HUES48 (cell line): ENCODE data around the gene CDH11.

ENCODE experiments used
- H3K27ac ChIP-seq: one replicate; pipeline ENCODE4 v1.7.0; 2013; ENCODE audit warnings: low read depth, low read length, inconsistent platforms
- H3K27me3 ChIP-seq: 2 replicates; pipeline ENCODE4 v1.6.1; 2013; ENCODE audit warnings: mild to moderate bottlenecking, low read length; ENCODE audit not compliant: control insufficient read depth, insufficient read depth
- H3K36me3 ChIP-seq: 2 replicates; pipeline ENCODE4 v1.6.1; 2013; ENCODE audit warnings: low read length; ENCODE audit not compliant: control insufficient read depth, insufficient read depth
- H3K4me1 ChIP-seq: 2 replicates; pipeline ENCODE4 v1.6.1; 2013; ENCODE audit warnings: mild to moderate bottlenecking, low read length; ENCODE audit not compliant: control insufficient read depth, insufficient read depth
- H3K4me3 ChIP-seq: 2 replicates; pipeline ENCODE4 v1.5.1; 2013; ENCODE audit warnings: mild to moderate bottlenecking, low read depth, low read length
- H3K9ac ChIP-seq: 2 replicates; pipeline ENCODE4 v1.6.1; 2013; ENCODE audit warnings: mild to moderate bottlenecking, low read depth, low read length, moderate library complexity
- H3K9me3 ChIP-seq: 2 replicates; pipeline ENCODE4 v1.6.1; 2013; ENCODE audit warnings: low read length; ENCODE audit not compliant: control insufficient read depth, insufficient read depth

CDH11 gene

GRCh38 chr16:65124212-65124548 is 2.3 kb upstream of the CDH11 start:
- peaks cover 19% of the 10 kb centered on the region for H3K4me1 ChIP-seq
- no peak overlapping the region for H3K27ac ChIP-seq
- no peaks in the 10 kb centered on the region for H3K36me3 ChIP-seq
- H3K9ac ChIP-seq = no peak overlapping the region
- H3K4me3 ChIP-seq = peak overlapping the region; percentile 77; the same call in 1 of the 2 replicates
- peaks cover 70% of the 10 kb centered on the region for H3K27me3 ChIP-seq
- no peaks in the 10 kb centered on the region for H3K9me3 ChIP-seq

DNA sequence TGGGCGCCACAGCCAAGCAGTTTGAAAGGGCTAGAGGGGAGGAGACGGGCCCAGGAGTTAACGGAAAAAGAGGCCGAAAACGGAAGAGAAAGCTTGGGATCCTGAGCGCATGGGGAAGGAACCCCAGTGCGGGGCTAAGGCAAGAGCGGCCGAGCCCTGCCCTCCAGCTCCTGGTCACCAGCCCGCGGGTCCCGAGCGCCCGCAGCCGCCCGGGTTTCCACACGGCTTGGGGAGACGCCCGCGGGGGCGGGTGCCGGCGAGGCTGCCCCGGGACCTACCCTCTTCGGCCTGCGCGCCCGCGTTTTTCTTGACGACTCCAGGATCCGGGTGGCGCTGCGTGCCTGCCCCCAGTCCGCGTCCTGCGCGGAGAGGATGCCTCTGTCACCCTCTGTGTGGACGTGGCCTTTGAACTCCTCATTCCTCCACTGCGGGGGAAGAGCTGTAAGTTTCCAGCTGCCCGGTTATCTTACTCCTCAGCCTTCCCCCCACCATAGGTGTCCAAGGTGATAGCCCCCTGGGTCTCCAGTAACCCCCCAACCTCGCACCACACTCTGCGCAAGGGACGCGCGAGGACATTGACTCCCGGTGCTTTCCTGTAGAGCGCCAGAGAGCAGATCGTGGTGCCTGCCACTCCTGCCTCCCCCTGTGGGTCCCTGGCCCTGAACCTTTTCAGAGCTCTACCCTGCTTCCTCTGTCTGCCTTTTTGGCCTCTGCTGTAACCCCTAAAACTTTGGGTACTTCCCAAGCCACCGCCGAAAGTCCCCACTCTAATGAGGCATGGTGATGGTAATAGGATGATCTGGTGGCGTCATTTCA is 1.7 kb upstream of the CDH11 start:
- Histone ChIP-seq H3K9ac (no peak overlapping the region), H3K27me3 (peaks cover 75% of the 10 kb centered on the region), H3K4me3 (peak overlapping the region; percentile 77), H3K4me1 (peaks cover 23% of the 10 kb centered on the region), H3K36me3 (no peaks in the 10 kb centered on the region), H3K9me3 (no peaks in the 10 kb centered on the region), H3K27ac (no peak overlapping the region)

GRCh38 chr16:65122724-65123395 is 997 bp upstream of the CDH11 start:
- Histone ChIP-seq H3K9me3 (no peaks in the 10 kb centered on the region), H3K36me3 (no peaks in the 10 kb centered on the region), H3K4me3 (peak overlapping the region; percentile 77), H3K4me1 (peaks cover 24% of the 10 kb centered on the region), H3K27me3 (peaks cover 76% of the 10 kb centered on the region), H3K9ac (no peak overlapping the region; the same call in 1 of the 2 replicates), H3K27ac (no peak overlapping the region)

DNA sequence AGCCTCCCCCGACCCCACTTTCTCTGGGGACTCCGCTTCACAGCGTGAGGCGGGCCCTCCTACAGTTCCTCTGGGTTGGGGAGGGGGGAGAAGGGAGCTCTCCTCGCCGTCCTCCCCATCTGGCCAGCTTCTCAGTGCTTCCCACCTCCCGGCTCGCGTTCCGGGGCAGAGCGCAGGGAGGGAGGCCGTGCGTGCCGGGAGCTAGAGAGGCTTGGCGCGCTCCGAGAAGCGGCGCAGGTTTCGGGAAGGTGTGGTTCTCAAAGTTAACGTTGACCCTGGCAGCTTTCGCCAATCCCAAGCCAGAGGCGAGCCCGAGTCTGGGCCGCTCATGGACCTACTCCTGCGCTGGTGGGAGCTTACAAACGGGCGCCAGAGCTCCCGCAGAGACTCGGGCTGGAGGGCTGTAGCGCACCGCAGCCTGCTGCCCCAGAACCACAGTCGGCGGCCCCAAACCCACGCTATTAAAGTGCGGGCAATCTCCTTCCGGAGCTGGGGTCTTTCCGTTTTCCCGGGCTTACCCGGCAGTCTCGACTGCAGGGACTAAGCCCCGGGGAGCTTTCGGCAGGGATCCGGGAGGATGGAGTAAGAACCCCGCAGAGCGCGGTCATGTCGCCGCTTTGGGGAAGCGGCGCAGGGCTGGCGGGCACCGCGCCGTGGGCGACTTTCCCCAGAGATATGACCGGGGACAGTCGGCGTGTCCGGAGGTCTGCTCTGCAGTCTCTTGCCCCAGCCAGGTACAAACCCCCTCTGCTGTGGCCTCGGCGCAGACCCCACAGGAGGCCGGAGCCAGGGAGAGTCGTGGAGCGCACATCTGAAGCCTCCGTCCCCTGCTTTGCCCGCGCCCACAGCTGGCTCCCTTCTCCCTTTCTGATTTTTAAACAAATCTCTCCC is 787 bp downstream of the CDH11 start:
- Histone ChIP-seq H3K4me1 (peaks cover 35% of the 10 kb centered on the region), H3K36me3 (no peaks in the 10 kb centered on the region), H3K27me3 (peaks cover 74% of the 10 kb centered on the region), H3K9me3 (no peaks in the 10 kb centered on the region), H3K27ac (no peak overlapping the region), H3K9ac (0 out of 2 replicates have a peak overlapping the region, but pooled peaks have one; percentile 17), H3K4me3 (peak overlapping the region; percentile 77)

DNA sequence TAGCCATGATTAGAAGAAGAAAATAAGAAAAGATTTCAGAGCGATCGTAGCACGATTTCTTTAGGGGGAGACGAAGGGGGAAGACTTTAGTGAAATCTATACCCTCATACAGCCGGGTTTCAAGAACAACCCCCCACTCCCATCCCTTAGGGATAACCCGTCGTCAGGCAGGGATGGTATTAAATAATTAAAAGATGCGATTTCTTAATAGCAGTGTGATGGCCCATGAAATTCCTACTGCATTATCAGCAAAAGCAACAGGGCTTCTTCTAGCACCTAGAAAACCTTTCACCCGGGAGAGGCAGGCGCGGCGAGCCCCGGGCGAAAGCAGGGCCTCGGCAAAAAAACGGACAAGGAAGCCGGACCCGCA is 1.4 kb downstream of the CDH11 start:
- H3K27ac ChIP-seq = no peak overlapping the region
- H3K9ac ChIP-seq = peak overlapping the region; percentile 3; the same call in 1 of the 2 replicates
- H3K27me3 ChIP-seq = peaks cover 68% of the 10 kb centered on the region
- H3K4me1 ChIP-seq = peaks cover 35% of the 10 kb centered on the region
- H3K9me3 ChIP-seq = no peaks in the 10 kb centered on the region
- H3K4me3 ChIP-seq = peak overlapping the region; percentile 77
- H3K36me3 ChIP-seq = no peaks in the 10 kb centered on the region

GRCh38 chr16:65119901-65120401 is 1.9 kb downstream of the CDH11 start:
- no peaks in the 10 kb centered on the region for H3K9me3 ChIP-seq
- peaks cover 35% of the 10 kb centered on the region for H3K4me1 ChIP-seq
- no peak overlapping the region for H3K27ac ChIP-seq
- H3K27me3 ChIP-seq = peaks cover 63% of the 10 kb centered on the region
- peak overlapping the region; percentile 4; the same call in 1 of the 2 replicates for H3K9ac ChIP-seq
- peak overlapping the region; percentile 77 for H3K4me3 ChIP-seq
- H3K36me3 ChIP-seq = no peaks in the 10 kb centered on the region

DNA sequence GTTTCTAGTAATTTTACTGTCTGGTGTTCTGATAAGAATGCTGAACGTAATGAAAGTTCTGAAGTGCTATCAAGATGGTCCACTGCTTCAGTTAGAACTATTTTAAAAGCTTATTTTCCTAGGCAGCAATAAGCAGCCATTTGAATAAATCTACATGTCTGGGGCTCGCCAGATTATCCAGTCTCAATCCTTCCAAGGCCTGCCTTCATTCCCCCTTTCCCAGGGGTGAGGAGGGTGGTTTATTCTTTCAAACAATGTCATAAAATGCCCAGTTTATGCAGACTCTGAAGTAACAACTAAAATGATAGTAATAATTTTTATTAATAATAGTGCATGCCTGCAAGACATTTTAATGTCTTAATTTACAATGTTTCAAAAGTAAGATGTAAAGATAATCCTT is 2.4 kb downstream of the CDH11 start:
- peak overlapping the region; percentile 77; the same call in 1 of the 2 replicates for H3K4me3 ChIP-seq
- peaks cover 57% of the 10 kb centered on the region for H3K27me3 ChIP-seq
- no peaks in the 10 kb centered on the region for H3K36me3 ChIP-seq
- H3K27ac ChIP-seq = no peak overlapping the region
- H3K9ac ChIP-seq = no peak overlapping the region
- H3K4me1 ChIP-seq = peaks cover 35% of the 10 kb centered on the region
- no peaks in the 10 kb centered on the region for H3K9me3 ChIP-seq

- H3K27ac ChIP-seq = no peak overlapping the region
- peaks cover 32% of the 10 kb centered on the region for H3K4me1 ChIP-seq
- H3K4me3 ChIP-seq = no peak overlapping the region
- no peaks in the 10 kb centered on the region for H3K36me3 ChIP-seq
- H3K9me3 ChIP-seq = no peaks in the 10 kb centered on the region
- H3K27me3 ChIP-seq = peaks cover 52% of the 10 kb centered on the region
- H3K9ac ChIP-seq = no peak overlapping the region
Observed at GRCh38 chr16:65118871-65119270, 3.0 kb downstream of the CDH11 start.

DNA sequence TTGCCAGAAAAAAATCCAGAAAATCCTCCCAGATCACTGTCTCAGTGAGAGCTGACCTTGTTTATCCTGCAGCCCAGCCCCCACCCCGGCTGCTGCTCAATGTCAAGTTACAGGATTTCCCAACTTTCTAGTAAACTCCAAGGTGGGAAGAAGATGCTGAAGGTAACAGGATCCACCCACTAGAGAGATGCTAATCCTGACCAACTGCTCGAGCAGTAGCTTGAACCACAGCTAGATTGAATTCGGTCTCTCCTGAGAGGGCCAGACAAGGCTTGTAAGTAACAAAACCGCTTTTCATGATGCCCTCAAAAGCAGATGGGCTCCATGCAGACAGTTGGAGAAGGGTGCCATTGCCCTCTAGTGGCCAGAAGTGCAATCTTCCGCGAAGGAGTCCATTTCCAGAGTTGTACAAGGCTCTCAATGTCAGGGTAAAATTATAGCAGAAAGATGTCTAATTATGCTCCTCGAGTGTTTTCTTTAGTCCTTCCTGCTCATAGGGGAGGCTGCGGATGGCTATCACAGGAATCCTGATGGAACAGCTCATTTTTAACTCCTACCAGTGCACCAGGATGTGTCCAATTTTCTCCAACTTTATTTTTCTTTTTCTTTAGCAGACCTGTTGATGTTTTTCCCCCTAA is 3.9 kb downstream of the CDH11 start:
- no peak overlapping the region for H3K27ac ChIP-seq
- H3K36me3 ChIP-seq = no peaks in the 10 kb centered on the region
- H3K9me3 ChIP-seq = no peaks in the 10 kb centered on the region
- H3K4me3 ChIP-seq = no peak overlapping the region
- peaks cover 42% of the 10 kb centered on the region for H3K27me3 ChIP-seq
- peaks cover 29% of the 10 kb centered on the region for H3K4me1 ChIP-seq
- no peak overlapping the region for H3K9ac ChIP-seq

DNA sequence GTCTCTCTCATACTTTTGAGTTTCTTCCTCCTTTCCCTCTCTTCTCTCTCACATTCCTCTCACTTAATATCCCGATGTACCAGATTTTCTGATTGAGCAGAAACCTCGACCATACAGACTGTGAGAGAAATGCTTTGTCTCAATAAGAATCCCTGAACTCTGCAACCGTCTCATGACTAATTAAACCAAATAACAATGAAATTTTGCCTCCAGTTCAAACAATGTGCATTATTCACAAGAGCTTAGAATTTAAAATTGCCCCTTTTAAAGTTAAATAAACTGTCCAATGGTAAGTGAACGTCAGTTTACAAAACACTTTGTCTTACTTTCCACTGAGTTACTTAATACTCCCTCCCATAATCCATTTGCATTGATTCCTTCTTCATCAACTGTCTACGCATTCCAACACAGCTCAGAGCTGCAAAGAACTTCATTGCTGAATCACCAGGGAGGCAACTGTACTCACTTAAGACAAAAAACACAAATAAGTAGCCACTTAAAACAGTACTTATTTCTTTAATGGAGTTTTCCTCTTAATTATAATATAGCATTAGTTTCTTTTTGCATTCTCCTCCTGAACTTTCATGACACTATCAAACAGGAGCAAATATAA is 4.9 kb downstream of the CDH11 start:
- Histone ChIP-seq H3K27ac (no peak overlapping the region), H3K27me3 (peaks cover 33% of the 10 kb centered on the region), H3K4me3 (no peak overlapping the region), H3K4me1 (peaks cover 29% of the 10 kb centered on the region), H3K36me3 (no peaks in the 10 kb centered on the region), H3K9me3 (no peaks in the 10 kb centered on the region), H3K9ac (no peak overlapping the region)
